GM12878 (cell line): ENCODE measurements around the gene EXOC5. TPM values are rescaled to one million over a fixed set of nuclear protein-coding genes. Genes with fewer than 3 reads are reported as not detected.

Experiments used
- ATAC-seq: fragments of 200-7000 bp; cut with Tn5 transposase; 3 replicates; pipeline ENCODE4 v1.9.1; 2020; ENCODE audit warnings: mild to moderate bottlenecking, moderate library complexity
- BruUV-seq: library from RNA; stranded (reverse); fragments of 400-500 nt; replicated peaks from 2 replicates; lab custom pipeline; 2021; lab: Mats Ljungman, UMichigan
- CTCF ChIA-PET: fragments of 300-600 bp; sonication (Branson Sonifier 250); formaldehyde crosslinking; extraction: SDS; loops from one replicate; lab custom pipeline; 2021; ENCODE audit warnings: inconsistent platforms; lab: Yijun Ruan, JAX
- POLR2A ChIA-PET: fragments of 350-600 bp; formaldehyde crosslinking; extraction: SDS; loops from one replicate; lab custom pipeline; 2021; ENCODE audit warnings: inconsistent platforms; lab: Charles Lee
- RAD21 ChIA-PET: fragments of 300-600 bp; sonication (Branson Sonifier 250); formaldehyde crosslinking; loops from one replicate; lab custom pipeline; 2023; ENCODE audit warnings: antibody characterized with exemption; ENCODE audit not compliant: unreplicated experiment; lab: Charles Lee
- SMC1A ChIA-PET: fragments of 300-600 bp; sonication (Branson Sonifier 250); formaldehyde crosslinking; loops from one replicate; lab custom pipeline; 2023; ENCODE audit not compliant: unreplicated experiment, uncharacterized antibody; lab: Charles Lee
- DNase-seq: peaks from one replicate; pipeline ENCODE4 v3.0.0-alpha.2; 2011; ENCODE audit warnings: low read depth, low spot score
- FAIRE-seq: peaks from 3 replicates; lab custom pipeline; 2011; peaks lifted over from hg19 to GRCh38; lab: Jason Lieb, UNC
- H2AFZ ChIP-seq: 2 replicates; pipeline ENCODE4 v1.6.0; 2011; ENCODE audit warnings: low read depth, low read length, control low read depth; ENCODE audit not compliant: control insufficient read depth
- H3K27ac ChIP-seq: 2 replicates; pipeline ENCODE4 v1.5.1; 2011; ENCODE audit warnings: control low read depth; ENCODE audit not compliant: control insufficient read depth, insufficient read depth
- H3K27me3 ChIP-seq, 2 experiments: replicated peaks in 1 of 2; 2 replicates each; pipeline versions ENCODE4 v1.6.0 to v1.6.1; 2011; ENCODE audit warnings: low read length in 1 of 2; ENCODE audit not compliant: control insufficient read depth in 2 of 2, insufficient read depth in 2 of 2
- H3K36me3 ChIP-seq, 2 experiments: 2 replicates each; pipeline ENCODE4 v1.5.1; 2011; ENCODE audit warnings: low read length in 1 of 2; ENCODE audit not compliant: control insufficient read depth in 2 of 2, insufficient read depth in 2 of 2
- H3K4me1 ChIP-seq: 2 replicates; pipeline ENCODE4 v1.6.1; 2011; ENCODE audit warnings: mild to moderate bottlenecking, low read length, moderate library complexity, mixed read lengths; ENCODE audit not compliant: control insufficient read depth, insufficient read depth
- H3K4me2 ChIP-seq: 2 replicates; pipeline ENCODE4 v1.6.0; 2011; ENCODE audit warnings: control low read depth; ENCODE audit not compliant: control insufficient read depth, insufficient read depth
- H3K4me3 ChIP-seq: fragments of 200-600 bp; sonication (generic); 2 replicates; pipeline ENCODE4 v1.5.1; 2016
- H3K79me2 ChIP-seq: 2 replicates; pipeline ENCODE4 v1.6.0; 2011; ENCODE audit warnings: low read length; ENCODE audit not compliant: control insufficient read depth, insufficient read depth
- H3K9ac ChIP-seq: 2 replicates; pipeline ENCODE4 v1.8.0; 2011; ENCODE audit warnings: low read length, control low read depth, mixed read lengths; ENCODE audit not compliant: control insufficient read depth, insufficient read depth
- H3K9me3 ChIP-seq: replicated peaks from 3 replicates; pipeline ENCODE4 v1.5.1; 2011; ENCODE audit warnings: mild to moderate bottlenecking, low read length; ENCODE audit not compliant: control insufficient read depth, insufficient read depth
- H4K20me1 ChIP-seq: 2 replicates; pipeline ENCODE4 v1.6.0; 2011; ENCODE audit not compliant: control insufficient read depth, insufficient read depth
- BMI1 ChIP-seq: fragments of 450-650 bp; IDR thresholded peaks from 2 replicates; pipeline ENCODE4 v1.6.1; 2016; ENCODE audit warnings: mild to moderate bottlenecking, moderate library complexity, borderline replicate concordance
- FOXK2 ChIP-seq: fragments of 450-650 bp; IDR thresholded peaks from 2 replicates; pipeline ENCODE4 v1.6.1; 2017; ENCODE audit warnings: mild to moderate bottlenecking, moderate library complexity
- HDAC2 ChIP-seq: fragments of 200-600 bp; sonication (generic); IDR thresholded peaks from 2 replicates; pipeline ENCODE4 v1.6.1; 2017
- JUND ChIP-seq: IDR thresholded peaks from 2 replicates; pipeline ENCODE4 v1.6.1; 2012; ENCODE audit warnings: low read depth, mild to moderate bottlenecking, low read length, improper control_type of control experiment, moderate library complexity
- NFIC ChIP-seq: IDR thresholded peaks from 2 replicates; pipeline ENCODE4 v1.6.1; 2012; ENCODE audit warnings: low read depth, mild to moderate bottlenecking, inconsistent platforms, low read length, moderate library complexity
- NRF1 ChIP-seq: conservative IDR thresholded peaks from 2 replicates; pipeline ENCODE4 v1.6.1; 2011; ENCODE audit warnings: mild to moderate bottlenecking, low read depth, low read length, improper control_type of control experiment
- PBX3 ChIP-seq: IDR thresholded peaks from 2 replicates; pipeline ENCODE4 v1.6.1; 2011; ENCODE audit warnings: mild to moderate bottlenecking, low read depth, low read length, moderate library complexity; ENCODE audit not compliant: insufficient replicate concordance
- POLR2A ChIP-seq: IDR thresholded peaks from 2 replicates; pipeline ENCODE4 v1.6.1; 2011; ENCODE audit warnings: low read depth, mild to moderate bottlenecking, low read length
- RBBP5 ChIP-seq: fragments of 200-600 bp; sonication (generic); conservative IDR thresholded peaks from 2 replicates; pipeline ENCODE4 v1.6.1; 2016
- SREBF2 ChIP-seq: IDR thresholded peaks from 2 replicates; pipeline ENCODE4 v1.6.1; 2012; ENCODE audit warnings: mild to moderate bottlenecking, low read length
- SRF ChIP-seq, 2 experiments: IDR thresholded peaks; 2 replicates each; pipeline ENCODE4 v1.6.1; 2011; ENCODE audit warnings: low read depth in 2 of 2, low read length in 2 of 2, mild to moderate bottlenecking in 1 of 2, moderate library complexity in 1 of 2
- SUZ12 ChIP-seq: fragments of 200-600 bp; sonication (generic); IDR thresholded peaks from one replicate; pipeline ENCODE4 v1.6.1; 2018; ENCODE audit warnings: antibody characterized with exemption, mild to moderate bottlenecking; ENCODE audit not compliant: unreplicated experiment
- ZBTB40 ChIP-seq: fragments of 450-650 bp; IDR thresholded peaks from 2 replicates; pipeline ENCODE4 v1.6.1; 2016; ENCODE audit warnings: mild to moderate bottlenecking, moderate library complexity, borderline replicate concordance
- ZNF592 ChIP-seq: fragments of 450-650 bp; IDR thresholded peaks from 2 replicates; pipeline ENCODE4 v1.6.1; 2017; ENCODE audit warnings: mild to moderate bottlenecking, moderate library complexity
- WGBS: methylation state at CpG from one replicate; pipeline ENCODE4 v1.1.6; 2016; ENCODE audit warnings: low lambda C conversion rate; ENCODE audit not compliant: insufficient replicate concordance, insufficient coverage; ENCODE audit errors: missing lambda C conversion rate; 5-methylcytosine and 5-hydroxymethylcytosine counted together
- in situ Hi-C: fragments of 300-500 bp; cut with MboI; formaldehyde crosslinking; loops from 9 replicates; pipeline ENCODE4 v1.14.3; 2018; ENCODE audit warnings: mixed read lengths
- intact Hi-C: fragments of 100-400 bp; cut with micrococcal nuclease; formaldehyde crosslinking; loops from one replicate; pipeline ENCODE4 v1.14.2; 2022; ENCODE audit not compliant: unreplicated experiment
- polyA plus RNA-seq, 11 experiments: library from polyadenylated mRNA; depleted of rRNA in 4 of 11; unstranded in 6 of 11; stranded (reverse) in 5 of 11; fragments of >200 nt; fragmentation: Nextera tagmentation in 4 of 11; fragmentation: Illumina TruSeq in 1 of 11; extraction: Ambion mirVana in 4 of 11; extraction: Trizol in 1 of 11; gene quantifications; 1 replicate in 1 of 11; 2 replicates in 10 of 11; pipeline versions ENCODE4 v1.2.1 to v1.2.3, GENCODE V29; 2011 to 2016; ENCODE audit warnings: inconsistent platforms in 2 of 11, missing spikeins in 2 of 11, low read depth in 1 of 11
- total RNA-seq, 4 experiments: library from RNA; depleted of rRNA in 3 of 4; stranded (reverse); fragments of >200 nt in 3 of 4; fragmentation: Illumina TruSeq in 1 of 4; extraction: Trizol in 1 of 4; gene quantifications; 2 replicates each; pipeline versions ENCODE4 v1.2.1 to v1.2.3, GENCODE V29; 2013 to 2021

The EXOC5 gene
- total and polyA plus RNA-seq, 10 of the 15 experiments (the other 5 are each of a cell fraction or from before 2014, with no cell fraction given), result 10.3 to 101 (median 43.6) TPM

DNA sequence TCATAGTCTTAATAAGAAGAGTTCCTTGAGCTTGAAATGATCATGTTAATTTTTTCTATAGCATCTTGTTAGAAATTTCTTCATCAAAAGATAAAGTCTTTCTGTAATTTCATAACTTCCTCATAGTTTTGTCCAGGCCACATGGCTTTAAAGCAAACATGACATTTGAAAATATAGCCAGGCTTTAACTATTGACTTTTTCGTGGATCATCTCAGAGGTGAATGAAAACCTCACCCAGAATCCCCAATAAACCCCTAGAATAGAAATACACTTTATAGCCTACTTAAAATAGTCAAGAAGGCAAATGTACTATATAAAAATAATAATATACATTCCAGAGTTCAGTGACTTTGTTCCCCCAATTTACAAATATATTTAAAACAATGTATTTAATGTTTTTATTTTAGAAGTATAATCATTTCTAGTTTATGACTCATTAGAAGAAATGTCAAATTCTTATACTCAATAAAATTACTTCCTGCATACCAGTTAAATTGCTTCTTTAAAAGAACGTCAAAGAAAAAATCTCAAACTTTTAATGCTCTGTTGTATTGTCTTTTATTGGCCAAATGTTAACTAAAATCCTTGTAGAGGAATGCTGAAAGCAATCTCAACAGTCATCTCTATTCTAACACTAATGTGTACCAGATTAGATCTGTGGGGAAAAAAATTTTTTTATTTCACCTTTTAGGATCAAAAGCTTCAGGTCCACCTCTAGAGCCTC is 21.6 kb downstream of the EXOC5 start (continued):
- no peak for TF ChIP-seq ZNF592
- no peak for TF ChIP-seq RBBP5
- TF ChIP-seq, all 136 proteins: peak for 0

- intact Hi-C loops, result no loop called here
- RAD21 ChIA-PET, result no interaction called here
- TF ChIP-seq HDAC2 (no peak), ZBTB40 (no peak), POLR2A (no peak), SRF (IDR thresholded peaks at IDR 0.05; ENCODE audit: low read depth in 2 of 2, low read length in 2 of 2) (no peak), FOXK2 (no peak), SREBF2 (no peak), NFIC (no peak), PBX3 (no peak), SUZ12 (no peak), JUND (no peak), BMI1 (no peak), NRF1 (no peak)
- TF ChIP-seq, all 136 proteins: peak for 0
- in situ Hi-C loops, result no loop called here
- Histone ChIP-seq H3K27ac (no peak overlapping the region), H4K20me1 (no peaks in the 10 kb centered on the region), H3K4me2 (no peak overlapping the region), H3K79me2 (peaks cover 10% of the 10 kb centered on the region), H3K9ac (no peak overlapping the region), H3K36me3 (no peaks in the 10 kb centered on the region; a peak in 2 of 4 replicates), H3K4me1 (no peaks in the 10 kb centered on the region), H3K27me3 (no peaks in the 10 kb centered on the region), H3K4me3 (no peak overlapping the region), H3K9me3 (no peaks in the 10 kb centered on the region), H2AFZ (no peak overlapping the region)
- no peak for FAIRE-seq
- no peak for DNase-seq
- no peak for ATAC-seq
- ChIA-PET CTCF (interaction anchor here (0.9 kb wide), 1 partner anchor 35 kb away, joined by 3 read pairs; no protein-coding TSS in a partner anchor), SMC1A (interaction anchor here (1.0 to 1.2 kb wide), 2 partner anchors 8 to 14 kb away, joined by 3 to 4 read pairs; no protein-coding TSS in a partner anchor), POLR2A (no interaction called here)
- BruUV-seq, result no TSS peak
- 93% methylated on average over 2 of the region's 2 CpGs for WGBS
Observed at GRCh38 chr14:57245941-57246340, 22.8 kb downstream of the EXOC5 start.
